Activated CD8-positive, alpha-beta T cell treated with anti-CD3 and anti-CD28 coated beads for 36 hours (primary cell): ENCODE measurements around the gene RNF34. TPM values are rescaled to one million over a fixed set of nuclear protein-coding genes. Genes with fewer than 3 reads are reported as not detected.

Source experiments
- ATAC-seq: fragments of 200-7000 bp; cut with Tn5 transposase; one replicate; pipeline ENCODE4 v1.10.0; 2021; ENCODE audit warnings: mild to moderate bottlenecking, moderate library complexity
- CTCF ChIA-PET: fragments of 350-600 bp; sonication (Branson Sonifier 250); formaldehyde crosslinking; loops from one replicate; lab custom pipeline; 2021; ENCODE audit warnings: antibody characterized with exemption; lab: Charles Lee
- POLR2A ChIA-PET: fragments of 350-600 bp; sonication (Branson Sonifier 250); formaldehyde crosslinking; loops from one replicate; lab custom pipeline; 2021; ENCODE audit warnings: antibody characterized with exemption; lab: Charles Lee
- DNase-seq: peaks from one replicate; pipeline ENCODE4 v3.0.0-alpha.2; 2020
- H3K27ac Mint-ChIP-seq: one replicate; pipeline ENCODE4 v1.8.0; 2021; ENCODE audit warnings: mild to moderate bottlenecking, mixed read lengths
- H3K27me3 Mint-ChIP-seq: one replicate; pipeline ENCODE4 v1.8.0; 2021; ENCODE audit warnings: mixed read lengths
- H3K36me3 Mint-ChIP-seq: one replicate; pipeline ENCODE4 v1.8.0; 2021; ENCODE audit warnings: low read depth, mixed read lengths
- H3K4me1 Mint-ChIP-seq: one replicate; pipeline ENCODE4 v1.8.0; 2021; ENCODE audit warnings: low read depth, mixed read lengths
- H3K4me3 Mint-ChIP-seq: one replicate; pipeline ENCODE4 v1.8.0; 2021; ENCODE audit warnings: mild to moderate bottlenecking, moderate library complexity, mixed read lengths
- H3K9me3 Mint-ChIP-seq: one replicate; pipeline ENCODE4 v1.8.0; 2021; ENCODE audit warnings: mixed read lengths
- CTCF ChIP-seq: fragments of 200-600 bp; IDR thresholded peaks from one replicate; pipeline ENCODE4 v1.8.0; 2022; ENCODE audit warnings: antibody characterized with exemption, mild to moderate bottlenecking
- intact Hi-C: fragments of 100-400 bp; cut with micrococcal nuclease; formaldehyde crosslinking; loops from one replicate; pipeline ENCODE4 v1.10.0; 2022
- total RNA-seq, 2 experiments: library from RNA; stranded (reverse); gene quantifications; one replicate each; pipeline ENCODE4 v1.2.3, GENCODE V29; 2021

Gene RNF34
- total RNA-seq, 2 experiments from 2014 or later, result 44.1 to 44.9 TPM

GRCh38 chr12:121443193-121443870, 43.4 kb downstream of the RNF34 start:
- Mint-ChIP-seq H3K36me3 (peaks cover 42% of the 10 kb centered on the region), H3K4me1 (peaks cover 16% of the 10 kb centered on the region), H3K9me3 (no peaks in the 10 kb centered on the region), H3K27ac (peak overlapping the region; percentile 74), H3K27me3 (no peaks in the 10 kb centered on the region), H3K4me3 (no peak overlapping the region)
- ChIA-PET CTCF (interaction anchor here (0.6 to 6.9 kb wide), 54 partner anchors 9 to 246 kb away, joined by 3 to 80 read pairs (median 5); partner anchors contain the start of genes CAMKK2 and RNF34), POLR2A (interaction anchor here (1.1 to 1.3 kb wide), 3 partner anchors 10 to 54 kb away, joined by 4 to 5 read pairs (median 4); no protein-coding TSS in a partner anchor)
- ATAC-seq (peak; percentile 79), DNase-seq (peak; percentile 79)
- peak; percentile 90 for TF ChIP-seq CTCF
- intact Hi-C loops, result loop anchor here (10.0 kb wide), 1 partner anchor 109 kb away; no protein-coding TSS in a partner anchor

GRCh38 chr12:121443911-121444841, 44.3 kb downstream of the RNF34 start:
- Mint-ChIP-seq H3K4me1 (peaks cover 16% of the 10 kb centered on the region), H3K36me3 (peaks cover 35% of the 10 kb centered on the region), H3K9me3 (no peaks in the 10 kb centered on the region), H3K27me3 (no peaks in the 10 kb centered on the region), H3K4me3 (no peak overlapping the region), H3K27ac (no peak overlapping the region)
- ChIA-PET CTCF (interaction anchor here (0.8 to 6.9 kb wide), 37 partner anchors 8 to 350 kb away, joined by 3 to 80 read pairs (median 5); partner anchors contain the start of gene RNF34), POLR2A (interaction anchor here (1.1 to 1.3 kb wide), 3 partner anchors 9 to 55 kb away, joined by 4 to 6 read pairs (median 4); no protein-coding TSS in a partner anchor)
- ATAC-seq (no peak), DNase-seq (no peak)
- intact Hi-C loops, result loop anchor here (10.0 kb wide), 1 partner anchor 109 kb away; no protein-coding TSS in a partner anchor
- no peak for TF ChIP-seq CTCF

- Mint-ChIP-seq H3K27ac (no peak overlapping the region), H3K27me3 (no peaks in the 10 kb centered on the region), H3K36me3 (peaks cover 35% of the 10 kb centered on the region), H3K4me3 (no peak overlapping the region), H3K9me3 (no peaks in the 10 kb centered on the region), H3K4me1 (peaks cover 19% of the 10 kb centered on the region)
- ATAC-seq (no peak), DNase-seq (no peak)
- POLR2A ChIA-PET, result interaction anchor here (1.2 to 1.3 kb wide), 2 partner anchors 9 to 12 kb away, joined by 4 to 6 read pairs; no protein-coding TSS in a partner anchor
- CTCF ChIA-PET, result interaction anchor here (1.2 to 6.9 kb wide), 8 partner anchors 8 to 350 kb away, joined by 3 to 75 read pairs (median 6); no protein-coding TSS in a partner anchor
- intact Hi-C loops, result loop anchor here (10.0 kb wide), 1 partner anchor 110 kb away; no protein-coding TSS in a partner anchor
- no peak for TF ChIP-seq CTCF
Measured at GRCh38 chr12:121444842-121445202, 44.9 kb downstream of the RNF34 start.

- ATAC-seq (no peak), DNase-seq (no peak)
- H3K27ac Mint-ChIP-seq, result no peak overlapping the region
- peaks cover 24% of the 10 kb centered on the region for H3K36me3 Mint-ChIP-seq
- no peaks in the 10 kb centered on the region for H3K27me3 Mint-ChIP-seq
- no peaks in the 10 kb centered on the region for H3K9me3 Mint-ChIP-seq
- POLR2A ChIA-PET, result interaction anchor here (0.7 to 1.0 kb wide), 2 partner anchors 112 to 314 kb away, joined by 3 to 4 read pairs; no protein-coding TSS in a partner anchor
- no peak overlapping the region for H3K4me3 Mint-ChIP-seq
- no peak for TF ChIP-seq CTCF
- intact Hi-C loops, result loop anchor here (10.0 kb wide), 1 partner anchor 112 kb away; no protein-coding TSS in a partner anchor
- peaks cover 21% of the 10 kb centered on the region for H3K4me1 Mint-ChIP-seq
- CTCF ChIA-PET, result interaction anchor here (1.0 to 6.9 kb wide), 3 partner anchors 14 to 112 kb away, joined by 4 to 75 read pairs (median 15); no protein-coding TSS in a partner anchor
Measured at GRCh38 chr12:121446750-121447149, 46.8 kb downstream of the RNF34 start.
